Measurements from ENCODE around the gene ANK2. TPM values are rescaled to one million over a fixed set of nuclear protein-coding genes. Genes with fewer than 3 reads are reported as not detected.
A peak's percentile ranks its signal among the peaks of the same experiment; 100 is the strongest.

ANK2 gene
- total and polyA plus RNA-seq, 2 donors from 2014 or later, result 21.1 to 125 TPM

GRCh38 chr4:113006632-113007031 lies 42.8 kb upstream of the ANK2 start:
- DNase-seq, result no peak
- H3K9me3 ChIP-seq (ENCODE audit: control insufficient read depth in 2 of 3, insufficient read depth in 1 of 3, low read length in 3 of 3), result no peaks in the 10 kb centered on the region
- intact Hi-C loops (cut with DNase I), result no loop called here
- FAIRE-seq, result no peak
- H3K27ac ChIP-seq (ENCODE audit: low read depth in 2 of 2, low read length in 2 of 2), result no peak overlapping the region
- H3K36me3 ChIP-seq (ENCODE audit: control insufficient read depth in 2 of 3, insufficient read depth in 3 of 3, low read length in 3 of 3), result no peaks in the 10 kb centered on the region
- H3K27me3 ChIP-seq (ENCODE audit: control insufficient read depth, insufficient read depth, low read length), result no peaks in the 10 kb centered on the region
- TF ChIP-seq, protein P1, sequence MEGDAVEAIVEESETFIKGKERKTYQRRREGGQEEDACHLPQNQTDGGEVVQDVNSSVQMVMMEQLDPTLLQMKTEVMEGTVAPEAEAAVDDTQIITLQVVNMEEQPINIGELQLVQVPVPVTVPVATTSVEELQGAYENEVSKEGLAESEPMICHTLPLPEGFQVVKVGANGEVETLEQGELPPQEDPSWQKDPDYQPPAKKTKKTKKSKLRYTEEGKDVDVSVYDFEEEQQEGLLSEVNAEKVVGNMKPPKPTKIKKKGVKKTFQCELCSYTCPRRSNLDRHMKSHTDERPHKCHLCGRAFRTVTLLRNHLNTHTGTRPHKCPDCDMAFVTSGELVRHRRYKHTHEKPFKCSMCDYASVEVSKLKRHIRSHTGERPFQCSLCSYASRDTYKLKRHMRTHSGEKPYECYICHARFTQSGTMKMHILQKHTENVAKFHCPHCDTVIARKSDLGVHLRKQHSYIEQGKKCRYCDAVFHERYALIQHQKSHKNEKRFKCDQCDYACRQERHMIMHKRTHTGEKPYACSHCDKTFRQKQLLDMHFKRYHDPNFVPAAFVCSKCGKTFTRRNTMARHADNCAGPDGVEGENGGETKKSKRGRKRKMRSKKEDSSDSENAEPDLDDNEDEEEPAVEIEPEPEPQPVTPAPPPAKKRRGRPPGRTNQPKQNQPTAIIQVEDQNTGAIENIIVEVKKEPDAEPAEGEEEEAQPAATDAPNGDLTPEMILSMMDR (IDR thresholded peaks at IDR 0.05; ENCODE audit: borderline replicate concordance, extremely low read depth, insufficient read depth), result no peak
- no peak overlapping the region for H3K4me3 ChIP-seq (ENCODE audit: low read length in 3 of 3)
- H3K4me1 ChIP-seq (ENCODE audit: control insufficient read depth in 2 of 3, insufficient read depth in 2 of 3, low read depth in 1 of 3, low read length in 3 of 3), result no peaks in the 10 kb centered on the region
- H3K9ac ChIP-seq (ENCODE audit: low read length in 3 of 3), result no peak overlapping the region

GRCh38 chr4:113007151-113007550 lies 42.3 kb upstream of the ANK2 start:
- no peak for FAIRE-seq
- no peak for DNase-seq
- intact Hi-C loops (cut with DNase I), result no loop called here
- Histone ChIP-seq H3K4me3 (ENCODE audit: low read length in 3 of 3) (no peak overlapping the region), H3K4me1 (ENCODE audit: control insufficient read depth in 2 of 3, insufficient read depth in 2 of 3, low read depth in 1 of 3, low read length in 3 of 3) (no peaks in the 10 kb centered on the region), H3K27me3 (ENCODE audit: control insufficient read depth, insufficient read depth, low read length) (no peaks in the 10 kb centered on the region), H3K27ac (ENCODE audit: low read depth in 2 of 2, low read length in 2 of 2) (no peak overlapping the region), H3K9me3 (ENCODE audit: control insufficient read depth in 2 of 3, insufficient read depth in 1 of 3, low read length in 3 of 3) (no peaks in the 10 kb centered on the region), H3K9ac (ENCODE audit: low read length in 3 of 3) (no peak overlapping the region), H3K36me3 (ENCODE audit: control insufficient read depth in 2 of 3, insufficient read depth in 3 of 3, low read length in 3 of 3) (no peaks in the 10 kb centered on the region)
- TF ChIP-seq, protein P1 (IDR thresholded peaks at IDR 0.05; ENCODE audit: borderline replicate concordance, extremely low read depth, insufficient read depth), result no peak

DNA sequence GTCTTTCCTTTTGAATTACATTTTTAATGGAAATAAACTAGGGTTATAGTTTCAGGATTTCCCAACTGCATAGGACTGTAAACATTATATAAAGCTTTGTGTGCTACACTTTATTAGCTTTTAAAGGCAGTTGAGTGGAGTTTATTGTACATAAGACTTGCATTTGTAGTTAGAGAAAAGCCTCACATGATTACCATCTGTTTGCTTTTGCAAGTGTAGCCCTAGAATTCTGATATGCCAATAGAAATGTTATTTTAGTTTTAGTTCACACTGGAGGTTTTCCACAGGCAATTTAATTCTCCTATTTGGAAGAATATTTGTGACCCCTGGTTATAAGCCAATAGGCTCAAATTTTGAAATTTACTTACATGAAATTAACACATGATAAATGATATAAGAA lies 41.3 kb upstream of the ANK2 start:
- Histone ChIP-seq H3K9me3 (ENCODE audit: control insufficient read depth in 2 of 3, insufficient read depth in 1 of 3, low read length in 3 of 3) (no peaks in the 10 kb centered on the region), H3K4me3 (ENCODE audit: low read length in 3 of 3) (no peak overlapping the region), H3K9ac (ENCODE audit: low read length in 3 of 3) (no peak overlapping the region), H3K4me1 (ENCODE audit: control insufficient read depth in 2 of 3, insufficient read depth in 2 of 3, low read depth in 1 of 3, low read length in 3 of 3) (no peaks in the 10 kb centered on the region), H3K27ac (ENCODE audit: low read depth in 2 of 2, low read length in 2 of 2) (no peak overlapping the region), H3K36me3 (ENCODE audit: control insufficient read depth in 2 of 3, insufficient read depth in 3 of 3, low read length in 3 of 3) (no peaks in the 10 kb centered on the region), H3K27me3 (ENCODE audit: control insufficient read depth, insufficient read depth, low read length) (no peaks in the 10 kb centered on the region)
- FAIRE-seq (no peak), DNase-seq (no peak)
- intact Hi-C loops (cut with DNase I), result no loop called here
- TF ChIP-seq, protein P1 (IDR thresholded peaks at IDR 0.05; ENCODE audit: borderline replicate concordance, extremely low read depth, insufficient read depth), result no peak

- TF ChIP-seq, protein P1 (IDR thresholded peaks at IDR 0.05; ENCODE audit: borderline replicate concordance, extremely low read depth, insufficient read depth), result no peak
- Histone ChIP-seq H3K4me1 (ENCODE audit: control insufficient read depth in 2 of 3, insufficient read depth in 2 of 3, low read depth in 1 of 3, low read length in 3 of 3) (no peaks in the 10 kb centered on the region), H3K4me3 (ENCODE audit: low read length in 3 of 3) (no peak overlapping the region), H3K27ac (ENCODE audit: low read depth in 2 of 2, low read length in 2 of 2) (no peak overlapping the region), H3K36me3 (ENCODE audit: control insufficient read depth in 2 of 3, insufficient read depth in 3 of 3, low read length in 3 of 3) (no peaks in the 10 kb centered on the region), H3K9me3 (ENCODE audit: control insufficient read depth in 2 of 3, insufficient read depth in 1 of 3, low read length in 3 of 3) (no peaks in the 10 kb centered on the region), H3K27me3 (ENCODE audit: control insufficient read depth, insufficient read depth, low read length) (no peaks in the 10 kb centered on the region), H3K9ac (ENCODE audit: low read length in 3 of 3) (no peak overlapping the region)
- intact Hi-C loops (cut with DNase I), result no loop called here
- FAIRE-seq (no peak), DNase-seq (peak in 1 of 5 donors; percentile 18)
Observed at GRCh38 chr4:113008716-113009115, 40.7 kb upstream of the ANK2 start.
